Neural cell (in vitro differentiated cells): ENCODE data around the gene EP400. TPM values are rescaled to one million over a fixed set of nuclear protein-coding genes. Genes with fewer than 3 reads are reported as not detected.
"Not testable (repeated sequence)": the region's sequence is repeated elsewhere in the genome, so short reads cannot be mapped to it uniquely, and the experiment has no call there.

Experiments used
- H2AFZ ChIP-seq: fragments of 200-600, 300-800 bp; sonication (generic), shearing (Covaris generic); 2 replicates; pipeline ENCODE4 v1.6.0; 2014; ENCODE audit warnings: low read depth, mild to moderate bottlenecking, antibody characterized with exemption, low read length, moderate library complexity
- H3F3A ChIP-seq: fragments of 200-600 bp; shearing (Covaris generic); 2 replicates; pipeline ENCODE4 v1.6.1; 2016; ENCODE audit warnings: mild to moderate bottlenecking, moderate library complexity, mixed read lengths, antibody characterized with exemption, low read length; ENCODE audit not compliant: insufficient read depth, poor library complexity, severe bottlenecking
- H3K27ac ChIP-seq: fragments of 200-600, 300-800 bp; sonication (generic), shearing (Covaris generic); 2 replicates; pipeline ENCODE4 v1.5.1; 2014; ENCODE audit warnings: mild to moderate bottlenecking, low read length, moderate library complexity
- H3K27me3 ChIP-seq: fragments of 300-800, 200-600 bp; sonication (generic), shearing (Covaris generic); 2 replicates; pipeline ENCODE4 v1.6.0; 2014; ENCODE audit warnings: mild to moderate bottlenecking, low read depth, low read length, moderate library complexity; ENCODE audit not compliant: insufficient read depth
- H3K36me3 ChIP-seq: fragments of 300-800, 200-600 bp; sonication (generic), shearing (Covaris generic); 2 replicates; pipeline ENCODE4 v1.5.1; 2014; ENCODE audit warnings: mild to moderate bottlenecking, antibody characterized with exemption, low read length, moderate library complexity; ENCODE audit not compliant: insufficient read depth
- H3K4me2 ChIP-seq: fragments of 300-800, 200-600 bp; sonication (generic), shearing (Covaris generic); 2 replicates; pipeline ENCODE4 v1.6.0; 2014; ENCODE audit warnings: mild to moderate bottlenecking, low read length
- H3K4me3 ChIP-seq: fragments of 300-800, 200-600 bp; sonication (generic), shearing (Covaris generic); 2 replicates; pipeline ENCODE4 v1.5.1; 2014; ENCODE audit warnings: mild to moderate bottlenecking, low read length, moderate library complexity
- H3K79me2 ChIP-seq: fragments of 200-600 bp; shearing (Covaris generic); replicated peaks from 2 replicates; pipeline ENCODE4 v1.6.0; 2014; ENCODE audit warnings: mild to moderate bottlenecking, low read length, moderate library complexity; ENCODE audit not compliant: insufficient read depth
- H3K9ac ChIP-seq: fragments of 300-800, 200-600 bp; sonication (generic), shearing (Covaris generic); 2 replicates; pipeline ENCODE4 v1.6.1; 2016; ENCODE audit warnings: mild to moderate bottlenecking, low read length, mixed read lengths
- H3K9me2 ChIP-seq: fragments of 200-600 bp; shearing (Covaris generic); 2 replicates; pipeline ENCODE4 v1.6.1; 2016; ENCODE audit warnings: mild to moderate bottlenecking, low read length, mixed read lengths; ENCODE audit not compliant: insufficient read depth
- H3K9me3 ChIP-seq: fragments of 200-600, 300-800 bp; sonication (generic), shearing (Covaris generic); 2 replicates; pipeline ENCODE4 v1.6.1; 2016; ENCODE audit warnings: mild to moderate bottlenecking, mixed run types, low read length, moderate library complexity, mixed read lengths
- H4K20me1 ChIP-seq: fragments of 200-600 bp; shearing (Covaris generic); 2 replicates; pipeline ENCODE4 v1.6.1; 2016; ENCODE audit warnings: mild to moderate bottlenecking, mixed run types; ENCODE audit not compliant: insufficient read depth
- EP300 ChIP-seq: fragments of 450-650 bp; conservative IDR thresholded peaks from 2 replicates; pipeline ENCODE4 v1.6.1; 2014; ENCODE audit warnings: antibody characterized with exemption, mild to moderate bottlenecking, moderate library complexity; ENCODE audit not compliant: poor library complexity, severe bottlenecking
- EZH2 ChIP-seq: fragments of 200-600, 300-800 bp; shearing (Covaris generic), sonication (generic); IDR thresholded peaks from 2 replicates; pipeline ENCODE4 v1.6.1; 2014; ENCODE audit warnings: antibody characterized with exemption, low read length, borderline replicate concordance, mild to moderate bottlenecking; ENCODE audit not compliant: insufficient read depth, poor library complexity, severe bottlenecking
- MXI1 ChIP-seq: fragments of 450-650 bp; conservative IDR thresholded peaks from 2 replicates; pipeline ENCODE4 v1.6.1; 2014; ENCODE audit warnings: antibody characterized with exemption, mild to moderate bottlenecking; ENCODE audit not compliant: poor library complexity, severe bottlenecking
- POLR2AphosphoS5 ChIP-seq: IDR thresholded peaks from 2 replicates; pipeline ENCODE4 v1.6.1; 2012
- RAD21 ChIP-seq: fragments of 450-650 bp; conservative IDR thresholded peaks from 2 replicates; pipeline ENCODE4 v1.6.1; 2014; ENCODE audit warnings: antibody characterized with exemption, mild to moderate bottlenecking, moderate library complexity
- SMC3 ChIP-seq: fragments of 450-650 bp; conservative IDR thresholded peaks from 2 replicates; pipeline ENCODE4 v1.6.1; 2014; ENCODE audit warnings: antibody characterized with exemption, mild to moderate bottlenecking, moderate library complexity; ENCODE audit not compliant: poor library complexity
- TAF1 ChIP-seq: IDR thresholded peaks from 2 replicates; pipeline ENCODE4 v1.6.1; 2012; ENCODE audit warnings: low read depth
- polyA plus RNA-seq: library from polyadenylated mRNA; depleted of rRNA; stranded (reverse); fragments of >200 nt; gene quantifications from 2 replicates; pipeline ENCODE4 v1.2.3, GENCODE V29; 2014
- TF ChIP-seq, protein P1 (sequence below): fragments of 450-650 bp; IDR thresholded peaks from 2 replicates; pipeline ENCODE4 v1.5.1; 2014; ENCODE audit warnings: antibody characterized with exemption, mild to moderate bottlenecking, moderate library complexity; ENCODE audit not compliant: poor library complexity, severe bottlenecking
- TF ChIP-seq, protein P2 (sequence below): IDR thresholded peaks from 2 replicates; pipeline ENCODE4 v1.6.1; 2012; ENCODE audit warnings: borderline replicate concordance

Gene EP400
- polyA plus RNA-seq, 1 donor from 2014 or later, result 19.4 TPM

GRCh38 chr12:131959641-131960589 is 10.2 kb downstream of the EP400 start:
- no peak for TF ChIP-seq SMC3
- no peak for TF ChIP-seq RAD21
- H4K20me1 ChIP-seq, result no peaks in the 10 kb centered on the region
- no peak overlapping the region for H3K4me2 ChIP-seq

DNA sequence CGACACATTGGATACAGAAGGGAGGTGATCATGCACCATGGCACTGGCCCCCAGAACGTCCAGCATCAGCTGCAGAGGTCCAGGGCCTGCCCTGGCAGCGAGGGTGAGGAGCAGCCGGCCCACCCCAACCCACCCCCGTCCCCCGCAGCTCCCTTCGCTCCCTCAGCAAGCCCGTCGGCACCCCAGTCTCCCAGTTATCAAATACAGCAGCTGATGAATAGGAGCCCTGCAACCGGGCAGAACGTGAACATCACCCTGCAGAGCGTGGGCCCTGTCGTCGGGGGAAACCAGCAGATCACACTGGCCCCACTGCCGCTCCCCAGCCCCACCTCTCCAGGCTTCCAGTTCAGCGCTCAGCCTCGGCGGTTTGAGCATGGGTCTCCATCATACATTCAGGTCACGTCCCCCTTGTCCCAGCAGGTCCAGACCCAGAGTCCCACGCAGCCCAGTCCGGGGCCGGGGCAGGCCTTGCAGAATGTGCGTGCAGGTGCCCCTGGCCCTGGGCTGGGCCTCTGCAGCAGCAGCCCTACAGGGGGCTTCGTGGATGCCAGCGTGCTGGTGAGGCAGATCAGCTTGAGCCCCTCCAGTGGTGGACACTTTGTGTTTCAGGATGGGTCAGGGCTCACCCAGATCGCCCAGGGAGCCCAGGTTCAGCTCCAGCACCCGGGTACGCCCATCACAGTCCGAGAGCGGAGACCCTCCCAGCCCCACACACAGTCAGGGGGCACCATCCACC is 11.0 kb downstream of the EP400 start:
- H3K36me3 ChIP-seq, H2AFZ ChIP-seq, H3K4me3 ChIP-seq, H3K4me2 ChIP-seq, H3K9me3 ChIP-seq, H3K27ac ChIP-seq, H3K9ac ChIP-seq, H3K9me2 ChIP-seq, H4K20me1 ChIP-seq, H3F3A ChIP-seq, H3K27me3 ChIP-seq: not testable (repeated sequence)
- peaks cover 76% of the 10 kb centered on the region for H3K79me2 ChIP-seq

More at GRCh38 chr12:131959641-131960589, 10.2 kb downstream of the EP400 start:
- Histone ChIP-seq H2AFZ (no peak overlapping the region), H3K27me3 (no peaks in the 10 kb centered on the region), H3K9me3 (no peaks in the 10 kb centered on the region), H3K79me2 (peaks cover 68% of the 10 kb centered on the region), H3K4me3 (no peak overlapping the region), H3K9ac (no peak overlapping the region), H3K9me2 (no peaks in the 10 kb centered on the region), H3F3A (peaks cover 3% of the 10 kb centered on the region), H3K36me3 (no peaks in the 10 kb centered on the region), H3K27ac (no peak overlapping the region)

DNA sequence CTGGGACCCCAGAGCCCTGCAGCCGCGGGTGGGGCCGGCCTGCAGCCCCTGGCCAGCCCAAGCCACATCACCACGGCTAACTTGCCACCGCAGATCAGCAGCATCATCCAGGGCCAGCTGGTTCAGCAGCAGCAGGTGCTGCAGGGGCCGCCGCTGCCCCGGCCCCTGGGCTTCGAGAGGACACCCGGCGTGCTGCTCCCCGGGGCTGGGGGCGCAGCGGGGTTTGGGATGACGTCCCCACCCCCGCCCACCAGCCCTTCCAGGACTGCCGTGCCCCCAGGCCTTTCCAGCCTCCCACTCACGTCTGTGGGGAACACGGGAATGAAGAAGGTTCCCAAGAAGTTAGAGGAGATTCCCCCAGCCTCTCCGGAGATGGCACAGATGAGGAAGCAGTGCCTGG is 11.6 kb downstream of the EP400 start:
- not testable (repeated sequence) for H2AFZ ChIP-seq, H3K27ac ChIP-seq, H3K9me2 ChIP-seq, H3K9ac ChIP-seq, H3K4me2 ChIP-seq, H3F3A ChIP-seq, H3K4me3 ChIP-seq, H3K36me3 ChIP-seq, H3K9me3 ChIP-seq, H3K27me3 ChIP-seq, H4K20me1 ChIP-seq
- H3K79me2 ChIP-seq, result peaks cover 76% of the 10 kb centered on the region

GRCh38 chr12:131962069-131962468 is 12.3 kb downstream of the EP400 start:
- Histone ChIP-seq H3K9me3 (no peaks in the 10 kb centered on the region), H3K9ac (no peak overlapping the region), H3K27ac (no peak overlapping the region), H3K4me2 (no peak overlapping the region), H3K4me3 (peak overlapping the region; percentile 5), H2AFZ (no peak overlapping the region), H3K9me2 (no peaks in the 10 kb centered on the region), H3K27me3 (no peaks in the 10 kb centered on the region), H3F3A (peaks cover 3% of the 10 kb centered on the region), H4K20me1 (no peaks in the 10 kb centered on the region), H3K79me2 (peaks cover 68% of the 10 kb centered on the region), H3K36me3 (no peaks in the 10 kb centered on the region)
- no peak for TF ChIP-seq MXI1
- TF ChIP-seq, protein P1, sequence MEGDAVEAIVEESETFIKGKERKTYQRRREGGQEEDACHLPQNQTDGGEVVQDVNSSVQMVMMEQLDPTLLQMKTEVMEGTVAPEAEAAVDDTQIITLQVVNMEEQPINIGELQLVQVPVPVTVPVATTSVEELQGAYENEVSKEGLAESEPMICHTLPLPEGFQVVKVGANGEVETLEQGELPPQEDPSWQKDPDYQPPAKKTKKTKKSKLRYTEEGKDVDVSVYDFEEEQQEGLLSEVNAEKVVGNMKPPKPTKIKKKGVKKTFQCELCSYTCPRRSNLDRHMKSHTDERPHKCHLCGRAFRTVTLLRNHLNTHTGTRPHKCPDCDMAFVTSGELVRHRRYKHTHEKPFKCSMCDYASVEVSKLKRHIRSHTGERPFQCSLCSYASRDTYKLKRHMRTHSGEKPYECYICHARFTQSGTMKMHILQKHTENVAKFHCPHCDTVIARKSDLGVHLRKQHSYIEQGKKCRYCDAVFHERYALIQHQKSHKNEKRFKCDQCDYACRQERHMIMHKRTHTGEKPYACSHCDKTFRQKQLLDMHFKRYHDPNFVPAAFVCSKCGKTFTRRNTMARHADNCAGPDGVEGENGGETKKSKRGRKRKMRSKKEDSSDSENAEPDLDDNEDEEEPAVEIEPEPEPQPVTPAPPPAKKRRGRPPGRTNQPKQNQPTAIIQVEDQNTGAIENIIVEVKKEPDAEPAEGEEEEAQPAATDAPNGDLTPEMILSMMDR, result no peak
- no peak for TF ChIP-seq TAF1
- TF ChIP-seq EZH2, result no peak
- TF ChIP-seq EP300, result no peak
- TF ChIP-seq POLR2AphosphoS5, result no peak
- TF ChIP-seq SMC3, result no peak
- TF ChIP-seq, protein P2, sequence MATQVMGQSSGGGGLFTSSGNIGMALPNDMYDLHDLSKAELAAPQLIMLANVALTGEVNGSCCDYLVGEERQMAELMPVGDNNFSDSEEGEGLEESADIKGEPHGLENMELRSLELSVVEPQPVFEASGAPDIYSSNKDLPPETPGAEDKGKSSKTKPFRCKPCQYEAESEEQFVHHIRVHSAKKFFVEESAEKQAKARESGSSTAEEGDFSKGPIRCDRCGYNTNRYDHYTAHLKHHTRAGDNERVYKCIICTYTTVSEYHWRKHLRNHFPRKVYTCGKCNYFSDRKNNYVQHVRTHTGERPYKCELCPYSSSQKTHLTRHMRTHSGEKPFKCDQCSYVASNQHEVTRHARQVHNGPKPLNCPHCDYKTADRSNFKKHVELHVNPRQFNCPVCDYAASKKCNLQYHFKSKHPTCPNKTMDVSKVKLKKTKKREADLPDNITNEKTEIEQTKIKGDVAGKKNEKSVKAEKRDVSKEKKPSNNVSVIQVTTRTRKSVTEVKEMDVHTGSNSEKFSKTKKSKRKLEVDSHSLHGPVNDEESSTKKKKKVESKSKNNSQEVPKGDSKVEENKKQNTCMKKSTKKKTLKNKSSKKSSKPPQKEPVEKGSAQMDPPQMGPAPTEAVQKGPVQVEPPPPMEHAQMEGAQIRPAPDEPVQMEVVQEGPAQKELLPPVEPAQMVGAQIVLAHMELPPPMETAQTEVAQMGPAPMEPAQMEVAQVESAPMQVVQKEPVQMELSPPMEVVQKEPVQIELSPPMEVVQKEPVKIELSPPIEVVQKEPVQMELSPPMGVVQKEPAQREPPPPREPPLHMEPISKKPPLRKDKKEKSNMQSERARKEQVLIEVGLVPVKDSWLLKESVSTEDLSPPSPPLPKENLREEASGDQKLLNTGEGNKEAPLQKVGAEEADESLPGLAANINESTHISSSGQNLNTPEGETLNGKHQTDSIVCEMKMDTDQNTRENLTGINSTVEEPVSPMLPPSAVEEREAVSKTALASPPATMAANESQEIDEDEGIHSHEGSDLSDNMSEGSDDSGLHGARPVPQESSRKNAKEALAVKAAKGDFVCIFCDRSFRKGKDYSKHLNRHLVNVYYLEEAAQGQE, result no peak
- no peak for TF ChIP-seq RAD21
